Suppressor macrophage treated with lipopolysaccharide for 1 hour (primary cell): Measurements from ENCODE around the gene CCNQ.
"Not testable (repeated sequence)": the region's sequence is repeated elsewhere in the genome, so short reads cannot be mapped to it uniquely, and the experiment has no call there.

Source experiments
- DNase-seq, 3 donors: peaks; one replicate each; pipeline ENCODE4 v3.0.0-alpha.2; 2020 to 2022

CCNQ gene

GRCh38 chrX:153622661-153623309 lies 23.8 kb upstream of the CCNQ start:
- no peak for DNase-seq

GRCh38 chrX:153621949-153622598 lies 23.1 kb upstream of the CCNQ start:
- no peak for DNase-seq

GRCh38 chrX:153620576-153620975 lies 21.6 kb upstream of the CCNQ start:
- DNase-seq, result no peak

- no peak for DNase-seq
These were observed 15.9 kb upstream of the CCNQ start for GRCh38 chrX:153614818-153615217.

- DNase-seq, result no peak
These were observed 13.5 kb upstream of the CCNQ start for GRCh38 chrX:153612413-153612812.

GRCh38 chrX:153611298-153612095 lies 12.6 kb upstream of the CCNQ start:
- DNase-seq, result no peak

GRCh38 chrX:153610836-153611213 lies 11.9 kb upstream of the CCNQ start:
- DNase-seq, result no peak

GRCh38 chrX:153609917-153610835 lies 11.2 kb upstream of the CCNQ start:
- peak; percentile 47 to 80 (median 52) for DNase-seq

- no peak for DNase-seq
These were observed 9.9 kb upstream of the CCNQ start for GRCh38 chrX:153608806-153609205.

GRCh38 chrX:153608376-153608775 lies 9.4 kb upstream of the CCNQ start:
- peak; percentile 77 to 84 (median 83) for DNase-seq

GRCh38 chrX:153606503-153606902 lies 7.6 kb upstream of the CCNQ start:
- no peak for DNase-seq

GRCh38 chrX:153604666-153605380 lies 5.9 kb upstream of the CCNQ start:
- not testable (repeated sequence) for DNase-seq

GRCh38 chrX:153603131-153603656 lies 4.3 kb upstream of the CCNQ start:
- no peak for DNase-seq

GRCh38 chrX:153602601-153603000 lies 3.7 kb upstream of the CCNQ start:
- peak; percentile 64 to 69 (median 64) for DNase-seq

GRCh38 chrX:153601511-153602110 lies 2.7 kb upstream of the CCNQ start:
- DNase-seq, result no peak

GRCh38 chrX:153600921-153601320 lies 2.0 kb upstream of the CCNQ start:
- DNase-seq, result no peak

GRCh38 chrX:153600032-153600373 lies 1.1 kb upstream of the CCNQ start:
- peak in 1 of 3 donors; percentile 42 for DNase-seq

GRCh38 chrX:153599192-153600031 lies 473 bp upstream of the CCNQ start:
- DNase-seq, result peak; percentile 91 to 96 (median 94)

GRCh38 chrX:153596981-153597750 lies 1.8 kb downstream of the CCNQ start:
- DNase-seq, result no peak
